Inflammatory macrophage treated with lipopolysaccharide for 1 hour (primary cell): ENCODE results near the gene PTCRA.
A peak's percentile ranks its signal among the peaks of the same experiment; 100 is the strongest.
"Not testable (repeated sequence)": the region's sequence is repeated elsewhere in the genome, so short reads cannot be mapped to it uniquely, and the experiment has no call there.

ENCODE experiments used
- DNase-seq, 2 donors: peaks; one replicate each; pipeline ENCODE4 v3.0.0-alpha.2; 2020 to 2022

Gene PTCRA

GRCh38 chr6:42942444-42942843 is 26.6 kb downstream of the PTCRA start:
- no peak for DNase-seq

GRCh38 chr6:42947950-42948349 is 32.1 kb downstream of the PTCRA start:
- no peak for DNase-seq

GRCh38 chr6:42952389-42952788 is 36.5 kb downstream of the PTCRA start:
- DNase-seq, result no peak

- DNase-seq, result not testable (repeated sequence)
Observed at GRCh38 chr6:42954405-42954804, 38.6 kb downstream of the PTCRA start.

- no peak for DNase-seq
Observed at GRCh38 chr6:42958125-42958524, 42.3 kb downstream of the PTCRA start.

- no peak for DNase-seq
Observed at GRCh38 chr6:42959917-42960242, 44.0 kb downstream of the PTCRA start.

GRCh38 chr6:42960243-42961019 is 44.6 kb downstream of the PTCRA start, which contains the start of gene GNMT:
Gene GNMT (plus strand): TSS chr6:42960754. CDS start chr6:42960768, 14 bp downstream.
- no peak for DNase-seq

- DNase-seq, result no peak
Observed at GRCh38 chr6:42961020-42961470, 45.2 kb downstream of the PTCRA start.

GRCh38 chr6:42962096-42962495 is 46.2 kb downstream of the PTCRA start:
- DNase-seq, result no peak

- DNase-seq, result no peak
Observed at GRCh38 chr6:42962502-42963178, 46.8 kb downstream of the PTCRA start.

GRCh38 chr6:42963179-42963854 is 47.5 kb downstream of the PTCRA start:
- DNase-seq, result no peak

- peak; percentile 33 to 60 for DNase-seq
Observed at GRCh38 chr6:42963855-42964605, 48.2 kb downstream of the PTCRA start.

- DNase-seq, result peak; percentile 26 to 50
Observed at GRCh38 chr6:42966571-42966970, 50.7 kb downstream of the PTCRA start.

GRCh38 chr6:42967228-42967627 is 51.4 kb downstream of the PTCRA start:
- no peak for DNase-seq

- DNase-seq, result no peak
Observed at GRCh38 chr6:42968126-42968701, 52.4 kb downstream of the PTCRA start.

- no peak for DNase-seq
Observed at GRCh38 chr6:42968783-42969182, 52.9 kb downstream of the PTCRA start.

GRCh38 chr6:42969431-42969830 is 53.6 kb downstream of the PTCRA start:
- DNase-seq, result peak in 1 of 2 donors; percentile 17

GRCh38 chr6:42969934-42970333 is 54.1 kb downstream of the PTCRA start:
- DNase-seq, result no peak

- DNase-seq, result peak in 1 of 2 donors; percentile 17
Observed at GRCh38 chr6:42970871-42971612, 55.2 kb downstream of the PTCRA start.

- no peak for DNase-seq
Observed at GRCh38 chr6:42971746-42972327, 56.0 kb downstream of the PTCRA start.

GRCh38 chr6:42973926-42974325 is 58.1 kb downstream of the PTCRA start:
- peak; percentile 52 to 92 for DNase-seq
